GM12892 (cell line): ENCODE measurements around the gene OPHN1. TPM values are rescaled to one million over a fixed set of nuclear protein-coding genes. Genes with fewer than 3 reads are reported as not detected.

Experiments
- DNase-seq: peaks from one replicate; pipeline ENCODE4 v3.0.0; 2011; ENCODE audit not compliant: insufficient read length
- FAIRE-seq: peaks from 2 replicates; lab custom pipeline; 2011; peaks lifted over from hg19 to GRCh38; lab: Jason Lieb, UNC
- POLR2A ChIP-seq: IDR thresholded peaks from 2 replicates; pipeline ENCODE4 v1.6.1; 2011; ENCODE audit warnings: low read depth, low read length, control low read depth
- POLR2AphosphoS5 ChIP-seq: IDR thresholded peaks from 2 replicates; pipeline ENCODE4 v1.6.1; 2011; ENCODE audit warnings: low read depth, low read length, control low read depth
- TAF1 ChIP-seq: IDR thresholded peaks from 2 replicates; pipeline ENCODE4 v1.6.1; 2011; ENCODE audit warnings: low read depth, mild to moderate bottlenecking, control low read depth, low read length, borderline replicate concordance
- polyA plus RNA-seq: library from polyadenylated mRNA; unstranded; fragments of >200 nt; gene quantifications from one replicate; pipeline ENCODE4 v1.2.1, GENCODE V29; 2012; ENCODE audit warnings: missing spikeins, inconsistent platforms; ENCODE audit not compliant: missing spikeins

Gene OPHN1
- polyA plus RNA-seq, result not detected

- FAIRE-seq (no peak), DNase-seq (no peak)
- no peak for TF ChIP-seq TAF1
- no peak for TF ChIP-seq POLR2A
- no peak for TF ChIP-seq POLR2AphosphoS5
These were observed at the start of gene OPHN1 for GRCh38 chrX:68433155-68433980. TSS of gene OPHN1 (minus strand) at chrX:68433495. CDS start at chrX:68433020, 475 bp downstream.

GRCh38 chrX:68480969-68481368 is 47.7 kb upstream of the OPHN1 start:
- TF ChIP-seq POLR2A, result no peak
- no peak for TF ChIP-seq TAF1
- TF ChIP-seq POLR2AphosphoS5, result no peak
- DNase-seq (no peak), FAIRE-seq (no peak)

- TF ChIP-seq POLR2A (no peak), POLR2AphosphoS5 (no peak), TAF1 (no peak)
- no peak for DNase-seq
- no peak for FAIRE-seq
These were observed 31.5 kb upstream of the OPHN1 start for GRCh38 chrX:68464796-68465195.

GRCh38 chrX:68463880-68464279 is 30.6 kb upstream of the OPHN1 start:
- TF ChIP-seq POLR2AphosphoS5 (no peak), POLR2A (no peak), TAF1 (no peak)
- FAIRE-seq, result no peak
- no peak for DNase-seq

- FAIRE-seq (peak; percentile 90), DNase-seq (no peak)
- no peak for TF ChIP-seq POLR2A
- no peak for TF ChIP-seq TAF1
- TF ChIP-seq POLR2AphosphoS5, result no peak
These were observed 29.4 kb upstream of the OPHN1 start for GRCh38 chrX:68462653-68463052.

GRCh38 chrX:68462197-68462596 is 28.9 kb upstream of the OPHN1 start:
- FAIRE-seq, result no peak
- DNase-seq, result no peak
- TF ChIP-seq POLR2A, result no peak
- TF ChIP-seq TAF1, result no peak
- no peak for TF ChIP-seq POLR2AphosphoS5

DNA sequence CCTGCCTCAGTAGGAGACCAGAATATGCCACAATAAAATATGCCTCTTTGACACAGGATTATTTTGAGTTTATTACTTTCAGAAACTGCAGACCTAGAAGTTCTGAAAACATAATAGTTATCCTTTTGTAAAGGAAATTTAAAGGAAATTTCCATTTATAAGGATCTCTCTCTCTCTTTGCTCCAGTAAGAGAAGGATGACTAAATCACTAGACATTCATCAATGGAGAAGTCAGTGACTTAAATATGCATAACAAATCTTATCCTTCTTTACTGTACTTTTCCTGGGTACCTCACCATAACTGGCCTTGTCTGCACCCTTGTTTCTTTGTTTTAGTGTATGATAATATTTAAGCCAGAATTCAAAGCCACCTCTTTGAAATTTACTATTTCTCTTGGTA is 28.3 kb upstream of the OPHN1 start:
- no peak for FAIRE-seq
- no peak for DNase-seq
- TF ChIP-seq POLR2A (no peak), POLR2AphosphoS5 (no peak), TAF1 (no peak)

DNA sequence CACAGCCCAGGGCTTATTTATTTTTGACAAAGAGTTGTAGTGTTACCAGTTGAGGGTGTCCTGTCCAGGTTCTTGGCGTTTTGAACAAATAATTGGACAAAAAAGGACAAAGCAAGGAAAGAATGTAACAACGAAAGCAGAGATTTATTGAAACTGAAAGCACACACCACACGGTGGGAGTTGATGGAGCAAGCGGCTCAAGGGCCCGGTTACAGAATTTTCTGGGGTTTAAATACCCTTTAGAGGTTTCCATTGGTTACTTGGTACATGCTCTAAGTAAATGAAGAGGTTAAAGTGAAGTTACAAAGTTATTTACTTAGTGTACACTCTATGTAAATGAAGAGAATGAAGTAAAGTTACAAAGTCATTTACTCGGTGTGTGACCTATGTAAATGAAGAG is 27.8 kb upstream of the OPHN1 start:
- TF ChIP-seq TAF1 (no peak), POLR2A (no peak), POLR2AphosphoS5 (no peak)
- FAIRE-seq (peak; percentile 54), DNase-seq (no peak)

DNA sequence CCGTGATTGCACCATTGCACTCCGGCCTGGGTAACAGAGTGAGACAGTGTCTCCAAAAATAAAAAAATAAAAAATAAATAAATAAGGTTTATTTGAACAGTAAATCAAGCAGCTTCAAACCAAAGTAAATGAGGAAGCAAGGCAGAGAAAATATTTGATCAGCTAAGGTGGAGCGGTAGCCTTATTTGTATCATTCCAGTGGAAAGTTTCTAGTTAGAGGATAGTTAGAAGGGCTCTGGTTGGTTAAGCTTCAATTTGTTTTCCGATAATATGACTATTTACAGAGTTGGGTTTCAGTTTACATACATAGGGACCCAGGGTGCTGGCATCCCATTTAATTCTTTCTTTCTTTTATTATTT is 21.8 kb upstream of the OPHN1 start:
- TF ChIP-seq TAF1 (no peak), POLR2AphosphoS5 (no peak), POLR2A (no peak)
- FAIRE-seq (no peak), DNase-seq (no peak)

GRCh38 chrX:68454476-68455150 is 21.3 kb upstream of the OPHN1 start:
- FAIRE-seq, result no peak
- no peak for TF ChIP-seq POLR2A
- TF ChIP-seq TAF1, result no peak
- TF ChIP-seq POLR2AphosphoS5, result no peak
- no peak for DNase-seq

GRCh38 chrX:68451720-68452119 is 18.4 kb upstream of the OPHN1 start:
- FAIRE-seq (no peak), DNase-seq (no peak)
- no peak for TF ChIP-seq TAF1
- no peak for TF ChIP-seq POLR2AphosphoS5

GRCh38 chrX:68443155-68443868 is 10.0 kb upstream of the OPHN1 start:
- no peak for FAIRE-seq
- TF ChIP-seq POLR2AphosphoS5, result no peak
- no peak for DNase-seq
